K562 (cell line): ENCODE measurements around the gene HPCAL1. TPM values are rescaled to one million over a fixed set of nuclear protein-coding genes. Genes with fewer than 3 reads are reported as not detected.

Experiments used
- CHD2 ChIP-seq: IDR thresholded peaks from 2 replicates; pipeline ENCODE4 v1.6.1; 2011; ENCODE audit warnings: low read depth, low read length
- E2F8 ChIP-seq: fragments of 450-650 bp; IDR thresholded peaks from 2 replicates; pipeline ENCODE4 v1.7.1; 2018; ENCODE audit warnings: mild to moderate bottlenecking, low read depth; ENCODE audit not compliant: partially characterized antibody
- HDAC1 ChIP-seq, 2 experiments: fragments of 450-650 bp; IDR thresholded peaks; 2 replicates each; pipeline ENCODE4 v1.6.1; 2016 to 2017; ENCODE audit warnings: inconsistent platforms in 1 of 2, mild to moderate bottlenecking in 1 of 2, moderate library complexity in 1 of 2
- HNRNPL ChIP-seq: fragments of 200-400 bp; formaldehyde crosslinking; IDR thresholded peaks from 2 replicates; pipeline ENCODE4 v1.6.1; 2017; ENCODE audit warnings: low read depth, mild to moderate bottlenecking, low read length
- MED1 ChIP-seq: sonication (generic); formaldehyde crosslinking; IDR thresholded peaks from 2 replicates; pipeline ENCODE4 v1.8.1; 2023; ENCODE audit warnings: missing genetic modification reagents, borderline replicate concordance
- NFE2L1 ChIP-seq: fragments of 450-650 bp; IDR thresholded peaks from 2 replicates; pipeline ENCODE4 v1.6.1; 2016; ENCODE audit warnings: missing genetic modification characterization, low read depth, mild to moderate bottlenecking, missing compliant biosample characterization, moderate library complexity, borderline replicate concordance
- NRF1 ChIP-seq, 2 experiments: fragments of 450-650 bp; IDR thresholded peaks in 1 of 2; conservative IDR thresholded peaks in 1 of 2; 2 replicates each; pipeline ENCODE4 v1.6.1; 2014; ENCODE audit warnings: mild to moderate bottlenecking in 2 of 2
- PHF20 ChIP-seq: fragments of 450-650 bp; IDR thresholded peaks from 2 replicates; pipeline ENCODE4 v1.6.1; 2018; ENCODE audit not compliant: partially characterized antibody
- PML ChIP-seq: IDR thresholded peaks from 2 replicates; pipeline ENCODE4 v1.6.1; 2012; ENCODE audit warnings: low read length, inconsistent platforms
- POLR3A ChIP-seq: IDR thresholded peaks from 2 replicates; pipeline ENCODE4 v1.6.1; 2011; ENCODE audit warnings: borderline replicate concordance, mild to moderate bottlenecking, moderate library complexity; ENCODE audit not compliant: insufficient read length, insufficient read depth; ENCODE audit errors: extremely low read depth
- RBFOX2 ChIP-seq: fragments of 200-400 bp; formaldehyde crosslinking; IDR thresholded peaks from 2 replicates; pipeline ENCODE4 v1.6.1; 2017; ENCODE audit warnings: low read depth, mild to moderate bottlenecking, low read length, moderate library complexity
- RUNX1 ChIP-seq: sonication (generic); IDR thresholded peaks from 2 replicates; pipeline ENCODE4 v1.6.1; 2016; ENCODE audit warnings: antibody characterized with exemption, low read depth
- TCF7L2 ChIP-seq: fragments of 150-350 bp; IDR thresholded peaks from 2 replicates; pipeline ENCODE4 v1.6.1; 2016; ENCODE audit warnings: low read depth, mild to moderate bottlenecking, low read length, moderate library complexity
- TRIM28 ChIP-seq: fragments of 450-650 bp; IDR thresholded peaks from 2 replicates; pipeline ENCODE4 v1.6.1; 2017
- XRCC5 ChIP-seq: fragments of 200-400 bp; formaldehyde crosslinking; IDR thresholded peaks from 2 replicates; pipeline ENCODE4 v1.6.1; 2017; ENCODE audit warnings: low read depth, mild to moderate bottlenecking, low read length
- ZC3H4 ChIP-seq: sonication (generic); formaldehyde crosslinking; IDR thresholded peaks from 2 replicates; pipeline ENCODE4 v1.9.0; 2021; ENCODE audit warnings: missing genetic modification reagents, borderline replicate concordance
- ZEB2 ChIP-seq: fragments of 450-650 bp; IDR thresholded peaks from 2 replicates; pipeline ENCODE4 v1.6.1; 2016
- ZNF408 ChIP-seq: fragments of 250-450 bp; sonication (Bioruptor Pico); IDR thresholded peaks from 2 replicates; pipeline ENCODE4 v1.4.0; 2020; ENCODE audit warnings: low read depth, mild to moderate bottlenecking, moderate library complexity
- ZNF507 ChIP-seq: conservative IDR thresholded peaks from 2 replicates; pipeline ENCODE4 v1.6.1; 2017; ENCODE audit warnings: missing genetic modification characterization, missing compliant biosample characterization
- ZNF785 ChIP-seq: fragments of 250-450 bp; sonication (Bioruptor Pico); IDR thresholded peaks from 2 replicates; pipeline ENCODE4 v1.4.0; 2020; ENCODE audit warnings: mild to moderate bottlenecking
- polyA plus RNA-seq, 8 experiments: library from polyadenylated mRNA; depleted of rRNA in 4 of 8; stranded (reverse) in 5 of 8; unstranded in 3 of 8; fragments of >200 nt; fragmentation: Nextera tagmentation in 2 of 8; fragmentation: Illumina TruSeq in 1 of 8; extraction: Ambion mirVana in 2 of 8; extraction: Trizol in 1 of 8; gene quantifications; 2 replicates each; pipeline versions ENCODE4 v1.2.1 to v1.2.3, GENCODE V29; 2011 to 2014; ENCODE audit warnings: inconsistent platforms in 1 of 8, missing spikeins in 1 of 8
- total RNA-seq, 7 experiments: library from RNA; depleted of rRNA in 6 of 7; stranded (reverse); fragments of >200 nt in 6 of 7; fragmentation: Illumina TruSeq in 2 of 7; extraction: Trizol in 2 of 7; gene quantifications; 2 replicates each; pipeline versions ENCODE4 v1.2.1 to v1.2.3, GENCODE V29; 2011 to 2021; ENCODE audit warnings: low replicate concordance in 1 of 7
- TF ChIP-seq, protein P1 (sequence below), 3 experiments: fragments of 200-800 bp in 1 of 3; fragments of 250-450 bp in 1 of 3; fragments of 450-650 bp in 1 of 3; sonication (Bioruptor Pico) in 1 of 3; sonication (Bioruptor generic) in 1 of 3; formaldehyde crosslinking in 1 of 3; IDR thresholded peaks; 2 replicates each; pipeline versions ENCODE4 v1.6.1 to v1.8.0; 2016 to 2022; ENCODE audit warnings: mild to moderate bottlenecking in 2 of 3, missing genetic modification characterization in 2 of 3, missing compliant biosample characterization in 1 of 3, moderate library complexity in 1 of 3
- TF ChIP-seq, protein P2 (sequence below): fragments of 250-450 bp; sonication (Bioruptor Pico); IDR thresholded peaks from 2 replicates; pipeline ENCODE4 v1.5.0; 2021

HPCAL1 gene
- total and polyA plus RNA-seq, 9 of the 15 experiments (the other 6 are each of a cell fraction or from before 2014, with no cell fraction given), result 2.7 to 65.5 (median 23.9) TPM

DNA sequence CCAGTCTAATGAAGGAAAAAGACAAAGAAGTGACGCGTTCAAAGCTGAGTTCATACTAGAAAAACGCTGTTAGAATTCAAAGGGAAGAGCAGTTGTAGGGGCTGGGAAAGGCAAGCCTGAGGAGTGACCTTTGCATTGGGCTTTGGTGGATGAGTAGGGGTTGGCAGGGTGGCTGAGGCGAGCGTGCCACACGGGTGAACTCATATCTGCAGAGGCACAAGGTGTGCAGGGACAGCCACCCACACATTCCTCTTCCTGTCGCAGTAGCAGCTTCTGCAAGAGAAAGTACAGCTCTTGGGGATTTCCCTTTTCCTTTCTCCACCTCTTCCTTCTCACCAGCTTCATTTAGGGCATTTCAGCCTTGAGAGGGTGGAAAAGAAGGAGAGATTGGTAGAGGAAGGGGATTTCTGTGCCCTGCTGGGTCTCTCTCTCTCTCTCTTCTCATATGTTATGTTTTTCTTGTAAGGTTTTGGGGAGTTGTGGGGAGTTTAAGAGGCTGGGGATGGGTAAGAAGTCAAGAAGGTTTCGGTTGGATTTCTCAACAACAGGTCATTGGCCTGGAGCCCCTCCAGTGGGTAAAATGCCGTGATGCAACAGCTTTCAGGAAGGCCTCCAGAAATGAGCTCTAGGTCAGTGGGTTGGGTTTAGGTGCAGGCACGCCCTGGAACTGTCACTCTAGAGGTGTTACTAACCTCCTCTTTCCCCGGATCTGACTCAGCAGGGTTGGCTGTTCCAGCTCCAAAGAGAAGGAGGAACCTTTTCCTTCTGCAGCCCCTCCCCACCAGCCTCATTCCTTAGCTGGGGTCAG, 105.3 kb downstream of the HPCAL1 start (continued):
- no peak for TF ChIP-seq ZNF507 (tag)
- no peak for TF ChIP-seq MED1
- 0 out of 4 replicates have a peak, but pooled peaks of 1 of the 2 experiments have one; percentile 6 for TF ChIP-seq HDAC1 (IDR thresholded peaks at IDR 0.05)
- TF ChIP-seq RBFOX2, result no peak
- no peak for TF ChIP-seq PHF20
- TF ChIP-seq POLR3A, result no peak
- no peak for TF ChIP-seq TRIM28
- TF ChIP-seq HNRNPL, result no peak
- no peak for TF ChIP-seq ZC3H4 (CRISPR knock-in tag)
- TF ChIP-seq RUNX1, result no peak
- TF ChIP-seq CHD2, result no peak
- TF ChIP-seq, protein P1, sequence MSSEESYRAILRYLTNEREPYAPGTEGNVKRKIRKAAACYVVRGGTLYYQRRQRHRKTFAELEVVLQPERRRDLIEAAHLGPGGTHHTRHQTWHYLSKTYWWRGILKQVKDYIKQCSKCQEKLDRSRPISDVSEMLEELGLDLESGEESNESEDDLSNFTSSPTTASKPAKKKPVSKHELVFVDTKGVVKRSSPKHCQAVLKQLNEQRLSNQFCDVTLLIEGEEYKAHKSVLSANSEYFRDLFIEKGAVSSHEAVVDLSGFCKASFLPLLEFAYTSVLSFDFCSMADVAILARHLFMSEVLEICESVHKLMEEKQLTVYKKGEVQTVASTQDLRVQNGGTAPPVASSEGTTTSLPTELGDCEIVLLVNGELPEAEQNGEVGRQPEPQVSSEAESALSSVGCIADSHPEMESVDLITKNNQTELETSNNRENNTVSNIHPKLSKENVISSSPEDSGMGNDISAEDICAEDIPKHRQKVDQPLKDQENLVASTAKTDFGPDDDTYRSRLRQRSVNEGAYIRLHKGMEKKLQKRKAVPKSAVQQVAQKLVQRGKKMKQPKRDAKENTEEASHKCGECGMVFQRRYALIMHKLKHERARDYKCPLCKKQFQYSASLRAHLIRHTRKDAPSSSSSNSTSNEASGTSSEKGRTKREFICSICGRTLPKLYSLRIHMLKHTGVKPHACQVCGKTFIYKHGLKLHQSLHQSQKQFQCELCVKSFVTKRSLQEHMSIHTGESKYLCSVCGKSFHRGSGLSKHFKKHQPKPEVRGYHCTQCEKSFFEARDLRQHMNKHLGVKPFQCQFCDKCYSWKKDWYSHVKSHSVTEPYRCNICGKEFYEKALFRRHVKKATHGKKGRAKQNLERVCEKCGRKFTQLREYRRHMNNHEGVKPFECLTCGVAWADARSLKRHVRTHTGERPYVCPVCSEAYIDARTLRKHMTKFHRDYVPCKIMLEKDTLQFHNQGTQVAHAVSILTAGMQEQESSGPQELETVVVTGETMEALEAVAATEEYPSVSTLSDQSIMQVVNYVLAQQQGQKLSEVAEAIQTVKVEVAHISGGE (CRISPR knock-in tag; IDR thresholded peaks at IDR 0.05), result no peak
- no peak for TF ChIP-seq TCF7L2
- TF ChIP-seq XRCC5, result no peak
- TF ChIP-seq, protein P2, sequence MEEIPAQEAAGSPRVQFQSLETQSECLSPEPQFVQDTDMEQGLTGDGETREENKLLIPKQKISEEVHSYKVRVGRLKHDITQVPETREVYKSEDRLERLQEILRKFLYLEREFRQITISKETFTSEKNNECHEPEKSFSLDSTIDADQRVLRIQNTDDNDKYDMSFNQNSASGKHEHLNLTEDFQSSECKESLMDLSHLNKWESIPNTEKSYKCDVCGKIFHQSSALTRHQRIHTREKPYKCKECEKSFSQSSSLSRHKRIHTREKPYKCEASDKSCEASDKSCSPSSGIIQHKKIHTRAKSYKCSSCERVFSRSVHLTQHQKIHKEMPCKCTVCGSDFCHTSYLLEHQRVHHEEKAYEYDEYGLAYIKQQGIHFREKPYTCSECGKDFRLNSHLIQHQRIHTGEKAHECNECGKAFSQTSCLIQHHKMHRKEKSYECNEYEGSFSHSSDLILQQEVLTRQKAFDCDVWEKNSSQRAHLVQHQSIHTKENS (CRISPR knock-in tag), result no peak
- peak; percentile 7; the same call in 1 of the 2 replicates for TF ChIP-seq PML
- TF ChIP-seq E2F8, result no peak
- TF ChIP-seq NFE2L1 (tag), result no peak
- peak in 1 of 2 experiments; percentile 40; a peak in 2 of 4 replicates for TF ChIP-seq NRF1 (conservative IDR thresholded peaks at IDR 0.05 in 1 of 2, IDR thresholded peaks at IDR 0.05 in 1 of 2)
- no peak for TF ChIP-seq ZNF785 (CRISPR knock-in tag)
- peak; percentile 75 for TF ChIP-seq ZEB2
- TF ChIP-seq ZNF408 (CRISPR knock-in tag), result no peak
